K562 (cell line): ENCODE results near the gene EHBP1L1. TPM values are rescaled to one million over a fixed set of nuclear protein-coding genes. Genes with fewer than 3 reads are reported as not detected.
A peak's percentile ranks its signal among the peaks of the same experiment; 100 is the strongest.

ENCODE experiments used
- ARNT ChIP-seq, 2 experiments: fragments of 450-650 bp; IDR thresholded peaks; 2 replicates each; pipeline ENCODE4 v1.6.1; 2016; ENCODE audit warnings: mild to moderate bottlenecking in 1 of 2
- BDP1 ChIP-seq: IDR thresholded peaks from 3 replicates; pipeline ENCODE4 v1.6.1; 2011; ENCODE audit not compliant: insufficient read length, insufficient read depth
- BRD4 ChIP-seq: fragments of 200-600 bp; sonication (generic); IDR thresholded peaks from 2 replicates; pipeline ENCODE4 v1.6.1; 2017; ENCODE audit warnings: inconsistent platforms
- ERF ChIP-seq: fragments of 450-650 bp; formaldehyde crosslinking; IDR thresholded peaks from 2 replicates; pipeline ENCODE4 v1.4.0; 2020; ENCODE audit warnings: mild to moderate bottlenecking, mixed read lengths
- ETS1 ChIP-seq: conservative IDR thresholded peaks from 2 replicates; pipeline ENCODE4 v1.6.1; 2011; ENCODE audit warnings: low read depth, mild to moderate bottlenecking, low read length; ENCODE audit not compliant: control insufficient read depth
- FUS ChIP-seq: fragments of 200-400 bp; formaldehyde crosslinking; optimal IDR thresholded peaks from 2 replicates; pipeline ENCODE3; 2017; ENCODE audit warnings: low read depth, low read length
- JUND ChIP-seq, 2 experiments: IDR thresholded peaks; 2 replicates in 1 of 2; 3 replicates in 1 of 2; pipeline ENCODE4 v1.6.1; 2011; ENCODE audit warnings: borderline replicate concordance in 2 of 2, low read depth in 2 of 2, low read length in 2 of 2, improper control_type of control experiment in 1 of 2, missing biosample characterization in 1 of 2, missing genetic modification characterization in 1 of 2, missing genetic modification reagents in 1 of 2
- L3MBTL2 ChIP-seq: fragments of 450-650 bp; IDR thresholded peaks from 2 replicates; pipeline ENCODE4 v1.6.1; 2016; ENCODE audit warnings: mild to moderate bottlenecking, moderate library complexity
- MYC ChIP-seq, 2 experiments: fragments of 250-450 bp in 1 of 2; sonication (Bioruptor Pico) in 1 of 2; IDR thresholded peaks; 2 replicates each; pipeline versions ENCODE4 v1.5.1 to v1.6.1; 2012 to 2021; ENCODE audit warnings: low read depth in 2 of 2, borderline replicate concordance in 1 of 2, improper control_type of control experiment in 1 of 2, low read length in 1 of 2, mild to moderate bottlenecking in 1 of 2, moderate library complexity in 1 of 2
- NR1H2 ChIP-seq: sonication (generic); formaldehyde crosslinking; IDR thresholded peaks from 2 replicates; pipeline ENCODE4 v1.4.0; 2020; ENCODE audit warnings: mild to moderate bottlenecking, missing genetic modification reagents
- NR2C1 ChIP-seq, 2 experiments: fragments of 450-650 bp; IDR thresholded peaks; 2 replicates each; pipeline ENCODE4 v1.6.1; 2017; ENCODE audit warnings: mild to moderate bottlenecking in 2 of 2, antibody characterized with exemption in 1 of 2, inconsistent platforms in 1 of 2, missing compliant biosample characterization in 1 of 2, missing genetic modification characterization in 1 of 2
- NUFIP1 ChIP-seq: fragments of 450-650 bp; IDR thresholded peaks from 2 replicates; pipeline ENCODE4 v1.6.1; 2018; ENCODE audit not compliant: partially characterized antibody
- PCBP1 ChIP-seq: fragments of 200-400 bp; formaldehyde crosslinking; IDR thresholded peaks from 2 replicates; pipeline ENCODE4 v1.6.1; 2018; ENCODE audit warnings: mild to moderate bottlenecking, low read depth, low read length; ENCODE audit not compliant: poor library complexity, severe bottlenecking
- RBM15 ChIP-seq: fragments of 200-400 bp; formaldehyde crosslinking; IDR thresholded peaks from 2 replicates; pipeline ENCODE4 v1.6.1; 2018; ENCODE audit warnings: mild to moderate bottlenecking, low read length, moderate library complexity; ENCODE audit not compliant: insufficient read depth
- RCOR1 ChIP-seq, 2 experiments: IDR thresholded peaks; 2 replicates each; pipeline ENCODE4 v1.6.1; 2012; ENCODE audit warnings: low read depth in 2 of 2, low read length in 2 of 2, borderline replicate concordance in 1 of 2, improper control_type of control experiment in 1 of 2
- XRCC4 ChIP-seq: IDR thresholded peaks from one replicate; pipeline ENCODE4 v1.6.1; 2011; ENCODE audit not compliant: insufficient read depth, insufficient read length; ENCODE audit errors: extremely low read depth
- ZBED1 ChIP-seq: IDR thresholded peaks from 2 replicates; pipeline ENCODE4 v1.6.1; 2014
- ZKSCAN3 ChIP-seq: fragments of 250-450 bp; sonication (Bioruptor Pico); IDR thresholded peaks from 2 replicates; pipeline ENCODE4 v1.4.0; 2020
- ZNF274 ChIP-seq: IDR thresholded peaks from 2 replicates; pipeline ENCODE4 v1.6.1; 2011; ENCODE audit warnings: low read depth, mild to moderate bottlenecking, low read length, moderate library complexity, borderline replicate concordance
- ZNF282 ChIP-seq: sonication (generic); formaldehyde crosslinking; IDR thresholded peaks from 2 replicates; pipeline ENCODE4 v1.8.1; 2023; ENCODE audit warnings: missing genetic modification reagents
- polyA plus RNA-seq, 8 experiments: library from polyadenylated mRNA; depleted of rRNA in 4 of 8; stranded (reverse) in 5 of 8; unstranded in 3 of 8; fragments of >200 nt; fragmentation: Nextera tagmentation in 2 of 8; fragmentation: Illumina TruSeq in 1 of 8; extraction: Ambion mirVana in 2 of 8; extraction: Trizol in 1 of 8; gene quantifications; 2 replicates each; pipeline versions ENCODE4 v1.2.1 to v1.2.3, GENCODE V29; 2011 to 2014; ENCODE audit warnings: inconsistent platforms in 1 of 8, missing spikeins in 1 of 8
- total RNA-seq, 7 experiments: library from RNA; depleted of rRNA in 6 of 7; stranded (reverse); fragments of >200 nt in 6 of 7; fragmentation: Illumina TruSeq in 2 of 7; extraction: Trizol in 2 of 7; gene quantifications; 2 replicates each; pipeline versions ENCODE4 v1.2.1 to v1.2.3, GENCODE V29; 2011 to 2021; ENCODE audit warnings: low replicate concordance in 1 of 7
- TF ChIP-seq, protein P1 (sequence below): fragments of 450-650 bp; conservative IDR thresholded peaks from 2 replicates; pipeline ENCODE4 v1.6.1; 2016; ENCODE audit warnings: missing genetic modification characterization, low read depth, mild to moderate bottlenecking, control low read depth, missing compliant biosample characterization
- TF ChIP-seq, protein P2 (sequence below): fragments of 250-450 bp; sonication (Bioruptor Pico); IDR thresholded peaks from 2 replicates; pipeline ENCODE4 v1.5.0; 2021
- TF ChIP-seq, protein P3 (sequence below): sonication (generic); formaldehyde crosslinking; IDR thresholded peaks from 2 replicates; pipeline ENCODE4 v1.8.0; 2022; ENCODE audit warnings: missing genetic modification reagents, mild to moderate bottlenecking, moderate library complexity, borderline replicate concordance

EHBP1L1 gene
- total and polyA plus RNA-seq, 9 of the 15 experiments (the other 6 are each of a cell fraction or from before 2014, with no cell fraction given), result 0.03 to 87.1 (median 26.3) TPM

DNA sequence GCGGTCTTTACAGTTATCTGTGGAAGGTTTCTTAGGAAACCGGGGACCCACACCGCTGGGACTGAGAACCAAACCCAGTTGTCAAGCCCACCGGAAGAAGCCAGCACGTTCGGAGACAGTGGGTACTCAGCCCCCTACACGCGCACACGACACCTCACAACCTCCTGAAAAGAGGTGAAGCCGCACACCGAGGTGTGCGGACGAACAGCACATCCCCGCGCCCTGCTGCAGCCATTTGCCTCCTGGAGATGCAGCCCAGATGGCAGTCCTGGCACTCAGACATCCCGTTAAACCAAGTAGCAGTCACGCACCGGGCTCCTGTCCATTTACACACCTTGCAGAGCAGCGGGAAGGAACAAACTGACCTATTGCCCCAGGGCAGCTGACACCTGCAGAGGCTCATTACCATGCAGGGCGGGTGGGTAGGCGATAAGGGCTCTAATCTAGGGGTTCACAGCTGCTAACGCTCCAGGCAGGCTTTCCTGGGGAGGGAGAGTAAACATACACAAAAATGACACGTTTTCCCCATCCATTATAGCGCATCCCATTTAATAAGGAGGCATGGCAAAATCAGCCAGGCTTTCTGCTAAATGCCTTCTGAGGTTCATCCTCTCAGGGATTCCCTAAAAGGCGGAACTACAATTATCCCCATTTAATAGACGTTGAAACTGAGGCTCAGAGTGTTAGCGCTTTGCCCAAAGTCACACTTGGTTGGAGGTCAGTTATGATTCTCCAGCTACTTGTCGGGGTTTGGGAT, 864 bp upstream of the EHBP1L1 start (continued):
- TF ChIP-seq PCBP1 (no peak), NR1H2 (CRISPR knock-in tag) (peak; percentile 79; the same call in 1 of the 2 replicates), L3MBTL2 (no peak; the same call in 1 of the 2 replicates), ZBED1 (peak; percentile 38; the same call in 1 of the 2 replicates), ZNF274 (peak; percentile 21; the same call in 1 of the 2 replicates), RCOR1 (IDR thresholded peaks at IDR 0.05; ENCODE audit: borderline replicate concordance in 1 of 2, low read depth in 2 of 2, low read length in 2 of 2) (peak; percentile 64 to 89; a peak in 3 of 4 replicates), ARNT (IDR thresholded peaks at IDR 0.05) (peak; percentile 85 to 89), XRCC4 (no peak), RBM15 (no peak), ZKSCAN3 (CRISPR knock-in tag) (no peak), BDP1 (no peak), NR2C1 (IDR thresholded peaks at IDR 0.05) (peak; percentile 62), NR2C1 (tag; IDR thresholded peaks at IDR 0.05) (peak; percentile 49; the same call in 1 of the 2 replicates), ZNF282 (CRISPR knock-in tag) (no peak), BRD4 (peak; percentile 63; the same call in 1 of the 2 replicates), ETS1 (peak; percentile 66; the same call in 1 of the 2 replicates), ERF (no peak), FUS (no peak), NUFIP1 (no peak), JUND (IDR thresholded peaks at IDR 0.05; ENCODE audit: borderline replicate concordance, low read depth, low read length) (peak; percentile 42; the same call in 1 of the 2 replicates), JUND (tag; IDR thresholded peaks at IDR 0.05; ENCODE audit: borderline replicate concordance, low read depth, low read length) (peak; percentile 39; the same call in 2 of the 3 replicates), MYC (IDR thresholded peaks at IDR 0.05; ENCODE audit: low read depth, low read length) (peak; percentile 59; the same call in 1 of the 2 replicates), MYC (CRISPR knock-in tag; IDR thresholded peaks at IDR 0.05; ENCODE audit: borderline replicate concordance, low read depth) (no peak)
- TF ChIP-seq, protein P1, sequence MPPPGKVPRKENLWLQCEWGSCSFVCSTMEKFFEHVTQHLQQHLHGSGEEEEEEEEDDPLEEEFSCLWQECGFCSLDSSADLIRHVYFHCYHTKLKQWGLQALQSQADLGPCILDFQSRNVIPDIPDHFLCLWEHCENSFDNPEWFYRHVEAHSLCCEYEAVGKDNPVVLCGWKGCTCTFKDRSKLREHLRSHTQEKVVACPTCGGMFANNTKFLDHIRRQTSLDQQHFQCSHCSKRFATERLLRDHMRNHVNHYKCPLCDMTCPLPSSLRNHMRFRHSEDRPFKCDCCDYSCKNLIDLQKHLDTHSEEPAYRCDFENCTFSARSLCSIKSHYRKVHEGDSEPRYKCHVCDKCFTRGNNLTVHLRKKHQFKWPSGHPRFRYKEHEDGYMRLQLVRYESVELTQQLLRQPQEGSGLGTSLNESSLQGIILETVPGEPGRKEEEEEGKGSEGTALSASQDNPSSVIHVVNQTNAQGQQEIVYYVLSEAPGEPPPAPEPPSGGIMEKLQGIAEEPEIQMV (tag), result no peak
- TF ChIP-seq, protein P2, sequence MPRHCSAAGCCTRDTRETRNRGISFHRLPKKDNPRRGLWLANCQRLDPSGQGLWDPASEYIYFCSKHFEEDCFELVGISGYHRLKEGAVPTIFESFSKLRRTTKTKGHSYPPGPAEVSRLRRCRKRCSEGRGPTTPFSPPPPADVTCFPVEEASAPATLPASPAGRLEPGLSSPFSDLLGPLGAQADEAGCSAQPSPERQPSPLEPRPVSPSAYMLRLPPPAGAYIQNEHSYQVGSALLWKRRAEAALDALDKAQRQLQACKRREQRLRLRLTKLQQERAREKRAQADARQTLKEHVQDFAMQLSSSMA, result peak; percentile 71; the same call in 1 of the 2 replicates
- TF ChIP-seq, protein P3, sequence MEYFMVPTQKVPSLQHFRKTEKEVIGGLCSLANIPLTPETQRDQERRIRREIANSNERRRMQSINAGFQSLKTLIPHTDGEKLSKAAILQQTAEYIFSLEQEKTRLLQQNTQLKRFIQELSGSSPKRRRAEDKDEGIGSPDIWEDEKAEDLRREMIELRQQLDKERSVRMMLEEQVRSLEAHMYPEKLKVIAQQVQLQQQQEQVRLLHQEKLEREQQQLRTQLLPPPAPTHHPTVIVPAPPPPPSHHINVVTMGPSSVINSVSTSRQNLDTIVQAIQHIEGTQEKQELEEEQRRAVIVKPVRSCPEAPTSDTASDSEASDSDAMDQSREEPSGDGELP, result peak; percentile 98
